HFF-Myc (cell line): ENCODE results near the gene TUT7.
A peak's percentile ranks its signal among the peaks of the same experiment; 100 is the strongest.
"Not testable (repeated sequence)": the region's sequence is repeated elsewhere in the genome, so short reads cannot be mapped to it uniquely, and the experiment has no call there.

Experiments used
- DNase-seq: peaks from one replicate; pipeline ENCODE4 v3.0.0-alpha.2; 2011; ENCODE audit warnings: low read depth; ENCODE audit errors: extremely low read depth
- H3K4me3 ChIP-seq: replicated peaks from 2 replicates; pipeline ENCODE4 v1.5.1; 2011; ENCODE audit warnings: low read depth, mild to moderate bottlenecking, control low read depth, low read length
- CTCF ChIP-seq: IDR thresholded peaks from 2 replicates; pipeline ENCODE4 v1.5.1; 2012; ENCODE audit warnings: mild to moderate bottlenecking, low read depth, low read length, control low read depth; ENCODE audit errors: missing control alignments

TUT7 gene

GRCh38 chr9:86354011-86354817 lies at the start of gene TUT7:
Gene TUT7, minus strand, starts transcription at chr9:86354410. Its CDS starts 1,211 bp downstream, at chr9:86353199.
- TF ChIP-seq CTCF = peak; percentile 2
- peak; percentile 87 for DNase-seq
- H3K4me3 ChIP-seq = peak within 1 kb of the TSS; percentile 80

- no peak overlapping the region for H3K4me3 ChIP-seq
- no peak for DNase-seq
- TF ChIP-seq CTCF = no peak
These were observed 48.4 kb upstream of the TUT7 start for GRCh38 chr9:86402591-86402990.

GRCh38 chr9:86396412-86396811 lies 42.2 kb upstream of the TUT7 start:
- H3K4me3 ChIP-seq = no peak overlapping the region
- DNase-seq = no peak
- TF ChIP-seq CTCF = no peak

- DNase-seq, H3K4me3 ChIP-seq: not testable (repeated sequence)
These were observed 36.0 kb upstream of the TUT7 start for GRCh38 chr9:86390184-86390583.

GRCh38 chr9:86389628-86390027 lies 35.4 kb upstream of the TUT7 start:
- no peak for DNase-seq
- H3K4me3 ChIP-seq = no peak overlapping the region
- no peak for TF ChIP-seq CTCF

- no peak for TF ChIP-seq CTCF
- no peak overlapping the region for H3K4me3 ChIP-seq
- no peak for DNase-seq
These were observed 33.2 kb upstream of the TUT7 start for GRCh38 chr9:86387376-86387775.

GRCh38 chr9:86383000-86383399 lies 28.8 kb upstream of the TUT7 start:
- not testable (repeated sequence) for DNase-seq, H3K4me3 ChIP-seq

GRCh38 chr9:86376016-86376415 lies 21.8 kb upstream of the TUT7 start:
- no peak for DNase-seq
- TF ChIP-seq CTCF = no peak
- no peak overlapping the region for H3K4me3 ChIP-seq
